HG03378 (cell line): ENCODE data around the gene SPINK5.
"Not testable (repeated sequence)": the region's sequence is repeated elsewhere in the genome, so short reads cannot be mapped to it uniquely, and the experiment has no call there.

Source experiments
- ATAC-seq: cut with Tn5 transposase; IDR thresholded peaks from one replicate; pipeline ENCODE4 v1.9.1; 2021; ENCODE audit warnings: mild to moderate bottlenecking, moderate library complexity; ENCODE audit not compliant: unreplicated experiment

Gene SPINK5

GRCh38 chr5:148063861-148064260 is at the start of gene SPINK5:
TSS of gene SPINK5 (plus strand) at chr5:148063980. CDS start at chr5:148064045, 65 bp downstream.
- ATAC-seq, result no peak

GRCh38 chr5:148014276-148014675 is 49.5 kb upstream of the SPINK5 start:
- no peak for ATAC-seq

GRCh38 chr5:148020257-148020988 is 43.4 kb upstream of the SPINK5 start:
- no peak for ATAC-seq

- ATAC-seq, result no peak
Measured at GRCh38 chr5:148027505-148027904, 36.3 kb upstream of the SPINK5 start.

- ATAC-seq, result no peak
Measured at GRCh38 chr5:148029131-148029530, 34.6 kb upstream of the SPINK5 start.

GRCh38 chr5:148033134-148033533 is 30.6 kb upstream of the SPINK5 start:
- ATAC-seq, result no peak

- no peak for ATAC-seq
Measured at GRCh38 chr5:148035676-148036075, 28.1 kb upstream of the SPINK5 start.

GRCh38 chr5:148042881-148043280 is 20.9 kb upstream of the SPINK5 start:
- no peak for ATAC-seq

GRCh38 chr5:148043705-148044104 is 20.1 kb upstream of the SPINK5 start:
- ATAC-seq, result no peak

- ATAC-seq, result not testable (repeated sequence)
Measured at GRCh38 chr5:148055160-148055559, 8.6 kb upstream of the SPINK5 start.

GRCh38 chr5:148060309-148060708 is 3.5 kb upstream of the SPINK5 start:
- no peak for ATAC-seq

- no peak for ATAC-seq
Measured at GRCh38 chr5:148060881-148061280, 2.9 kb upstream of the SPINK5 start.

- ATAC-seq, result no peak
Measured at GRCh38 chr5:148070621-148071020, 6.8 kb downstream of the SPINK5 start.

- ATAC-seq, result no peak
Measured at GRCh38 chr5:148072207-148072606, 8.4 kb downstream of the SPINK5 start.

GRCh38 chr5:148075529-148075928 is 11.7 kb downstream of the SPINK5 start:
- no peak for ATAC-seq

- ATAC-seq, result no peak
Measured at GRCh38 chr5:148083203-148083602, 19.4 kb downstream of the SPINK5 start.

GRCh38 chr5:148084269-148084668 is 20.5 kb downstream of the SPINK5 start:
- ATAC-seq, result no peak

GRCh38 chr5:148085310-148085709 is 21.5 kb downstream of the SPINK5 start:
- no peak for ATAC-seq

- no peak for ATAC-seq
Measured at GRCh38 chr5:148085977-148086705, 22.4 kb downstream of the SPINK5 start.

- ATAC-seq, result no peak
Measured at GRCh38 chr5:148090146-148090772, 26.5 kb downstream of the SPINK5 start.

GRCh38 chr5:148090773-148091250 is 27.0 kb downstream of the SPINK5 start:
- no peak for ATAC-seq
